Measurements from ENCODE around the gene SLC17A1.

Gene SLC17A1

DNA sequence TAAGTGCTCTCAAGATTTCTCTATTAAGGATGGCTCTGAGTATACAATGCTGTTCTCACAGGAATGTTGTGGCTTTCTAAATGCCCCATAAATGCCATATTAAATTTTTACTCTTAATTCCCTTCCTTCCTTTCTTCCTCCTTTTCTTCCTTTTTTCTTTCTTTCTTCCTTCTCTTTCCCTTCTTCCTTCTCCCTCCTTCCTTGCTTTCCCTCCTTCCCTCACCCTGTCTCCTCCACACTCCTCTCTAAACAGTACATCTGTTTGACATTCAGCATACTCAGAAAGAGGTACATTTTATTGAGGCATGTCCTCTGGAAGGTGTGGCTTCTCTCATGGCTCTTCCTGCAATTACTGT, 433 bp upstream of the SLC17A1 start:
- DNase-seq (ENCODE audit: low read depth in 2 of 2): no peak

GRCh38 chr6:25830458-25830857, 1.4 kb downstream of the SLC17A1 start:
- DNase-seq (ENCODE audit: low read depth in 2 of 2): no peak

DNA sequence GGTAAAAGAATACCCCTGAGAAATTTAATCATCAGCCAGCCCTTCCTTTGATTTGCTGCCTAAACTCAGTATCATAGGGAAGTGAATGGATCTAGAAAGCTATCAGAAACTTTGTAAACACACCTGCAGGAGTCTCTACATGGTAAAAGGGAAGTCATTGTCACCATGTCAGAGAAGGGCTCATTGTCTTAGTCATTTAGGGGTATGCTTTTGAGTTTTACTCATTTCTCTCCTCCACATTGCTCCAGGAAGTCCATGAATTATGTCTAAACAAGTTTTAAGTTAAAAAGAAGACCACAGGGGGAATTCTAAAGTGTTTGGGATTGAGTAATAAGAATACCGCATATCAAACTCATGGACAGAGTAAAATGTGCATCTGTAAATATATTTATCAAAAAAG, 2.5 kb downstream of the SLC17A1 start:
- DNase-seq (ENCODE audit: low read depth in 2 of 2): no peak

- DNase-seq (ENCODE audit: low read depth in 2 of 2): no peak
Measured at GRCh38 chr6:25821341-25821740, 10.5 kb downstream of the SLC17A1 start.

- DNase-seq (ENCODE audit: low read depth in 2 of 2): no peak
Measured at GRCh38 chr6:25816252-25816651, 15.6 kb downstream of the SLC17A1 start.

- no peak for DNase-seq (ENCODE audit: low read depth in 2 of 2)
Measured at GRCh38 chr6:25815194-25815593, 16.7 kb downstream of the SLC17A1 start.

- no peak for DNase-seq (ENCODE audit: low read depth in 2 of 2)
Measured at GRCh38 chr6:25804804-25805203, 27.0 kb downstream of the SLC17A1 start.

- no peak for DNase-seq (ENCODE audit: low read depth in 2 of 2)
Measured at GRCh38 chr6:25801436-25801835, 30.4 kb downstream of the SLC17A1 start.

DNA sequence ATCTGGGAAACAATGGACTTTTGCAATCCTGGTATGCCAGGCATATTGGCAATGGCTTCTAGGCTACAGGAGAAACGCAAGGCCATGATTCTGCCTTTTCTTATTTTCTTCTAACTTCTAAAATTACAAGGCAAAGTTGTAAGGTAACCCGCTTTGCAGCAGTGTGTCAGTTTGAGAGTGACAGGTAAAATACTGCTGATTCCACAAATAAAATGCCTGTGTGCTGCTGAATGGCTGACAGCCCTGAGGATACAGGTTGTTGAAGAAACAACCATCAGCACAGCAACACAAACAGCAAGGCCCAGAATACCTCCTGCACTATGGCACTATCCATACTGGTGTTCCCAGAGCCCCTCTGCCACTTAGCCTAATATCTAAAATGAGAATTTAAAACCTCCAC, 37.1 kb downstream of the SLC17A1 start:
- DNase-seq (ENCODE audit: low read depth in 2 of 2): no peak

- no peak for DNase-seq (ENCODE audit: low read depth in 2 of 2)
Measured at GRCh38 chr6:25793970-25794369, 37.9 kb downstream of the SLC17A1 start.

DNA sequence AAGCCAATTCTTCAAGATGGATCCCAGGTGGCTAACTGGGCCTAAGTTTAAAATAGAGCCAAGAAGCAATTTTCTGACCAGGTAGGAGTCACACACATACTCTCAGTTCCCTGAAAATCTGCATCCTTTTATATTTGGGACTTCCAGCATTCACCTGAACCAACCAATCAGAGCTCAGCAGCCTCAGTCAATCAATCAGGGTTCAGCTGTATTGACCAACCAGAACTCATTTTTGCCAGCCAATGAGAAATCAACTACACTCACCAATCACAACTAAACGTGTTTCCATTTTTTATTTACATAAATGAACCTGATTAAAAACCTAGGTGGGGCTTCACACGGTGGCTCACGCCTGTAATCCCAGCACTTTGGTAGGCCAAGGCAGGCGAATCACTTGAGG, 39.8 kb downstream of the SLC17A1 start:
- DNase-seq (ENCODE audit: low read depth in 2 of 2): no peak

GRCh38 chr6:25789475-25789874, 42.4 kb downstream of the SLC17A1 start:
- DNase-seq (ENCODE audit: low read depth in 2 of 2): no peak

GRCh38 chr6:25788305-25788922, 43.4 kb downstream of the SLC17A1 start:
- no peak for DNase-seq (ENCODE audit: low read depth in 2 of 2)

DNA sequence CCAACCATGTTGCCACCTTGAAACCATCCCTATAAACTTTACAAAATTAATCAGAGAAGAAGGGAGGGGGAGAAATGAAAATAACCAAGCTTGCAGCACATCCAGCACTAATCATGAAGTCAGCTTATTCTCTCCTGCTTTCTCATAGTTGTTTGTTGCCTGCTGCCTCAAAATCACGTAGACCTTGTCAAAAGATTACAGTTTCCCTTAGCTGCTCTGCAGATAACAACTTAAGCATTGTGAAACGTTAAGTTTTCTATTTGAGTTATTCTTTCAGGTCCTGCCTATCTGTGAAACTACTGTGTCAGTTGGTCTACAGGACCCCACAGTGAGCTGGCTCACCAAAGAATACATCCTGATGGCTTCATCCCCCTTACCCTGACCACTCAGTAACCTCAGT, 44.4 kb downstream of the SLC17A1 start:
- no peak for DNase-seq (ENCODE audit: low read depth in 2 of 2)

GRCh38 chr6:25781134-25781533, 50.7 kb downstream of the SLC17A1 start:
- no peak for DNase-seq (ENCODE audit: low read depth in 2 of 2)

DNA sequence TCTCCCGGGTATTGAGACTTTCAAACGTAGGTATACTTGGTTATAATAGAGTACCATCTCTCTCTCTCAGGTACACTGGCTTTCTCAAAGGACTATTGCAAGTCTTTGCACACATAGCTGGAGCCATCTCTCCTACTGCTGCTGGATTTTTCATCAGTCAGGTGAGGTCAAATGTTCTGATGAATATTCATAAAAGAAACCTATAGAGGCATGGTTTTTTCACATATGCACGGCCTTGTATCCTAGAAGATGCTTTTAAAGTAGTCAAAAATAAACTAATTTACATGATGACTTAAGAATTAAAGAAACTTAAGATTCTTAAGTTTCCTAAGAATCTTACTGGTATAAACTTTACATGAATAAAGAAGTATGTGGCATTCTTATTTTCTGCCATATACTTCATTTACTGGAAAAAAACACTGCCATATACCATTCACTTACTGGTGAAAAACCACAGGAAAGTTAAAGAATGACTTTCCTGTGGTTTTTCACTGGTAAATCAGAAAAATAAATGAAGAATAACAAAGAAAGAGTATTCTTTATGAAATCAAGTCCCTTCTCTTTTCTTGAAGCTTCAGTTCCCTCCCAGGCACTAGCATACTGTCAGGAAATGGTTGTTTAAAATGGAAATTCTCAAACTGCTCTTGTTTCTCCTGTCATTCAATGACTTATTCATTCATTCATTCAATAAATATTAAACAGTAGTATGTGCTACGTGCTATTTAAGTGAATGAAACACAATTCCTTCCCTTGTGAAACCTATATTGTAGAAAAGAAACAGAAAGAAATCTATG, 53.8 kb downstream of the SLC17A1 start:
- no peak for DNase-seq (ENCODE audit: low read depth in 2 of 2)

- DNase-seq (ENCODE audit: low read depth in 2 of 2): no peak
Measured at GRCh38 chr6:25777031-25777430, 54.8 kb downstream of the SLC17A1 start.

GRCh38 chr6:25774120-25774715, 57.6 kb downstream of the SLC17A1 start:
- DNase-seq (ENCODE audit: low read depth in 2 of 2): no peak

DNA sequence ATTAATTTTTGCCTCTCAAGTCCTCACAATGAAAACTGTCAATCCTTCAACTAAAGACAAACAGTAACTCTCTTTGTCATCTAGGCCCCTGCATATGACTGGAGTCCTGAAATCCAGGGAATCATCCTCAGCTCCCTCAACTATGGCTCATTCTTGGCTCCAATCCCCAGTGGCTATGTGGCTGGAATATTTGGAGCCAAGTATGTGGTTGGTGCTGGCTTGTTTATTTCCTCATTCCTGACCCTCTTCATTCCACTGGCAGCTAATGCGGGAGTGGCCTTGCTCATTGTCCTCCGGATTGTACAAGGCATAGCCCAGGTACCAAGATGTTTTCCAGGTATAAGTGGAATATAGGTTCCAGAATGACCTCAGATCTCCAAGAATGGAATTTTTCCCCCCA, 61.9 kb downstream of the SLC17A1 start:
- no peak for DNase-seq (ENCODE audit: low read depth in 2 of 2)

DNA sequence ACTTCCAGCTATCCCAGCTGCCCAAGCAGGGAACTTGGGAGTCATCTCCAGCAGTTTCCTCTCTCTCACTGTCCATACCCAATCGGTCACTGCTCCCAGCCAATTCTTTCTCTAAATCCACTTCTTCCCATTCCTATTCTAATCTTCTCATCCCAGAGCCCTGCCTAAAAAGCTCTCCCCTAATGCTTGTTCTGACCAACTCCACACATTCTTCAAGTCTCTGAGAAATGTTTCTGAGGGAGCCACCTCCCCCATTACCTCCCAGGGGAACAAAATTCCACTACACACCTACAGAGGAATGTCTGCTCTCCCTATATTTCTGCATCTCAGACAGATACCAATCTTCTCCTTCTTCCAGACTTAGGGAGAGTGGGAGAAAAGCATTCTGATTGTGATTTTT, 63.3 kb downstream of the SLC17A1 start:
- DNase-seq (ENCODE audit: low read depth in 2 of 2): no peak

- no peak for DNase-seq (ENCODE audit: low read depth in 2 of 2)
Measured at GRCh38 chr6:25764611-25765010, 67.2 kb downstream of the SLC17A1 start.

DNA sequence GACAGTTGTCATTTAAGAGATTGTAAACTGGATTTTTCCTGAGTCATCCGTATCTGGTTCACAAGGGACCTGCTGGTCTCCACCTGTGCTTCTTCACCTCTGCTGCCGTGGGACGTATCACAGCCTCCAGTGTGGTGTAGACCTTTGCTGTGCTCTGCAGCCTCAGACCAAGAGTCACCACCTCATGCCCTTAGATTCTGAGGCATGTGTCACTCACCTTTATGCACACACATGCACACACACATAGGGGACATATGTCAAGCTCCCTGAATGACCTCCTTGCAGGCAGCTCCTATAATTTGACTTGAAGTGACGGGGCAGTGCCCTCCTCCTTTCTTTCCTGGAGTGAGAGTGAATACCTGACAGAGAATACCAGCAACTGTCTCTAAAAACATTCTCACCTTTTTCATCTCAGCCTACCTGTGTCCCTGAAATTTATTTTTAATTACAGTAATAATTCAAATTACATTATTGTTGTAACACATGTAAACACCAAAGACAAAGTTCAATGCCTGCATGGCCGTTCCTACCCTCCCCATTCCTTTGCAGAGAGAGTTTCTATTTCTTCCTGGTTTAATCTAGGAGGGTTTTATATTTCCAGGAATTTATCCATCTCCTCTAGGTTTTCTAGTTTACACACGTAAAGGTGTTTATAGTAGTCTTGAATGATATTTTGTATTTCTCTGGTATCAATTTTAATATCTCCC, 73.8 kb downstream of the SLC17A1 start:
- DNase-seq (ENCODE audit: low read depth in 2 of 2): no peak

Data from stimulated activated CD8-positive, alpha-beta memory T cell treated with anti-CD3 and anti-CD28 coated beads, Interleukin-15, amount 100 ng/mL, for 4 hours (primary cell).